ENCODE data around the gene SFMBT2.

DNA sequence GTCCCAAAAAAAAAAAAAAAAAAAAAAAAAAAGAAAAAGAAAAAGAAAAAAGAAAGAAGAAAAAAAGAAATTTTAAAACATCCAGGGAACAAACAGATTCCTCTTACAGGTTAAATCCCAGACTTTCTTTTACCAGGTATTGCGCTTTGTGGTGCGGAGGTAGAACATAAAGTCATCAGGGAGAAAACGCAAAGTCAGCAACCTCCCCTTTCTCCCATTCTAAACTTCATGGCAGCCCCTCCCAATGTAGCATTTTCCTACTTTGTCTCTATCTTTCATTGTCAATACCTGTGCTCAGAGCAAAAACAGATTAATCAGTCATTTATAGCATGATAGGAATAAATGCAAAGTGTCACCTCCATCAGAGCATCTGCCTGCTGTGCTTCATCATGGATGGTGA lies 299.7 kb downstream of the SFMBT2 start:
- TF ChIP-seq POLR2AphosphoS5 (IDR thresholded peaks at IDR 0.05; ENCODE audit: borderline replicate concordance, low read depth, low read length), result no peak
- no peak for TF ChIP-seq EZH2 (IDR thresholded peaks at IDR 0.05)

Data from SK-N-MC (cell line).